OCI-LY7 (cell line): ENCODE data around the gene SYCP2L. TPM values are rescaled to one million over a fixed set of nuclear protein-coding genes. Genes with fewer than 3 reads are reported as not detected.
"Not testable (repeated sequence)": the region's sequence is repeated elsewhere in the genome, so short reads cannot be mapped to it uniquely, and the experiment has no call there.

Source experiments
- BruUV-seq: library from RNA; stranded (reverse); fragments of 400-500 nt; replicated peaks from 2 replicates; lab custom pipeline; 2021; lab: Mats Ljungman, UMichigan
- CTCF ChIA-PET: fragments of 300-600 bp; sonication (Branson Sonifier 250); formaldehyde crosslinking; loops from one replicate; lab custom pipeline; 2022; ENCODE audit warnings: antibody characterized with exemption; ENCODE audit not compliant: unreplicated experiment; lab: Charles Lee
- POLR2A ChIA-PET: fragments of 300-600 bp; sonication (Branson Sonifier 250); formaldehyde crosslinking; loops from one replicate; lab custom pipeline; 2022; ENCODE audit warnings: antibody characterized with exemption; lab: Charles Lee
- DNase-seq: peaks from one replicate; pipeline ENCODE4 v3.0.0-alpha.2; 2015; ENCODE audit warnings: low spot score
- H2AFZ ChIP-seq: fragments of 200-600 bp; sonication (generic), shearing (Covaris generic); 2 replicates; pipeline ENCODE4 v1.6.1; 2014; ENCODE audit warnings: mild to moderate bottlenecking, antibody characterized with exemption, low read length, moderate library complexity
- H3K27ac ChIP-seq: fragments of 200-600 bp; sonication (generic); 2 replicates; pipeline ENCODE4 v1.5.1; 2014; ENCODE audit warnings: mixed run types, low read depth, mild to moderate bottlenecking, moderate library complexity, low read length, inconsistent platforms; ENCODE audit not compliant: poor library complexity, severe bottlenecking
- H3K36me3 ChIP-seq: fragments of 200-600 bp; sonication (generic); 2 replicates; pipeline ENCODE4 v1.6.1; 2014; ENCODE audit warnings: mild to moderate bottlenecking, antibody characterized with exemption, low read length, moderate library complexity, mixed read lengths; ENCODE audit not compliant: insufficient read depth
- H3K4me1 ChIP-seq: fragments of 200-600 bp; sonication (generic); 2 replicates; pipeline ENCODE4 v1.5.1; 2014; ENCODE audit warnings: mild to moderate bottlenecking, low read length; ENCODE audit not compliant: insufficient read depth, poor library complexity, severe bottlenecking
- H3K4me2 ChIP-seq: fragments of 200-600 bp; sonication (generic); 2 replicates; pipeline ENCODE4 v1.6.1; 2014; ENCODE audit warnings: mild to moderate bottlenecking, low read length
- H3K4me3 ChIP-seq: fragments of 200-600 bp; sonication (generic); 2 replicates; pipeline ENCODE4 v1.5.1; 2014; ENCODE audit warnings: mild to moderate bottlenecking, low read depth, low read length; ENCODE audit not compliant: poor library complexity, severe bottlenecking
- H3K79me2 ChIP-seq: fragments of 200-600 bp; sonication (generic); 2 replicates; pipeline ENCODE4 v1.6.1; 2016; ENCODE audit warnings: low read depth, mild to moderate bottlenecking, low read length, moderate library complexity, mixed read lengths; ENCODE audit not compliant: insufficient read depth
- H3K9me2 ChIP-seq: fragments of 200-600 bp; sonication (generic); 2 replicates; pipeline ENCODE4 v1.6.1; 2016; ENCODE audit warnings: mild to moderate bottlenecking, low read length, mixed read lengths; ENCODE audit not compliant: insufficient read depth
- H3K9me3 ChIP-seq: fragments of 200-600 bp; sonication (generic); 2 replicates; pipeline ENCODE4 v1.6.1; 2014; ENCODE audit warnings: mild to moderate bottlenecking, mixed run types, low read length, mixed read lengths
- H4K20me1 ChIP-seq: fragments of 200-600 bp; sonication (generic); 2 replicates; pipeline ENCODE4 v1.6.1; 2014; ENCODE audit warnings: mild to moderate bottlenecking, antibody characterized with exemption, low read length, moderate library complexity, mixed read lengths; ENCODE audit not compliant: insufficient read depth
- EZH2phosphoT487 ChIP-seq: fragments of 200-600 bp; sonication (generic); IDR thresholded peaks from 2 replicates; pipeline ENCODE4 v1.6.1; 2018; ENCODE audit warnings: low read depth, borderline replicate concordance, mild to moderate bottlenecking, mixed run types, antibody characterized with exemption, low read length, moderate library complexity, mixed read lengths
- intact Hi-C: fragments of 100-400 bp; cut with micrococcal nuclease; formaldehyde crosslinking; loops from one replicate; pipeline ENCODE4 v1.10.0; 2022; ENCODE audit not compliant: unreplicated experiment
- total RNA-seq, 2 experiments: library from RNA; depleted of rRNA in 1 of 2; stranded (reverse); fragments of >200 nt in 1 of 2; shearing (Covaris generic) in 1 of 2; gene quantifications; 2 replicates each; pipeline ENCODE4 v1.2.3, GENCODE V29; 2014 to 2022
- TF ChIP-seq, protein P1 (sequence below): fragments of 200-600 bp; sonication (generic); conservative IDR thresholded peaks from 2 replicates; pipeline ENCODE4 v1.5.1; 2014; ENCODE audit warnings: mild to moderate bottlenecking, antibody characterized with exemption, low read length, moderate library complexity, mixed read lengths

Gene SYCP2L
- total RNA-seq, 2 experiments from 2014 or later, result 1.3 to 1.4 TPM

DNA sequence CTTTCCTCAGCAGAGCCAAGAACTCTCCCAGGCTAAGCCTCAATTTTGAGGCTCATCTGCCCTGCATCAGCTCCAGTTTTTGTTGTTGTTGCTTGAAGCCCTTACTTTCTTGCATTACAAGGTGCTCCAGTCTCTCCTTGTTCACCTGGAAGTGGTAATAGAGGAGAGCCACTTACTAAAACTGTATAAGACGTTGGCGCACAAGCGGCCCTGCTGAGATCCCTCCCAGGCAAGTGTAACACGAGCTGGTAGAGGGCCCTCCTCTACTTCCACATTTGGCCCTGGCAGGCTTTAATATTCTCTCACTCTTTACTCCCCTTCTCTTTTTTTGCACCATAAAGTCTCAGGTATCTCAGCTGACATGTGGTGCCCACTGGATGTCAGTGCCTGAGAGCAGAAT lies 24.5 kb upstream of the SYCP2L start:
- no peaks in the 10 kb centered on the region for H3K79me2 ChIP-seq
- no peak for TF ChIP-seq EZH2phosphoT487

DNA sequence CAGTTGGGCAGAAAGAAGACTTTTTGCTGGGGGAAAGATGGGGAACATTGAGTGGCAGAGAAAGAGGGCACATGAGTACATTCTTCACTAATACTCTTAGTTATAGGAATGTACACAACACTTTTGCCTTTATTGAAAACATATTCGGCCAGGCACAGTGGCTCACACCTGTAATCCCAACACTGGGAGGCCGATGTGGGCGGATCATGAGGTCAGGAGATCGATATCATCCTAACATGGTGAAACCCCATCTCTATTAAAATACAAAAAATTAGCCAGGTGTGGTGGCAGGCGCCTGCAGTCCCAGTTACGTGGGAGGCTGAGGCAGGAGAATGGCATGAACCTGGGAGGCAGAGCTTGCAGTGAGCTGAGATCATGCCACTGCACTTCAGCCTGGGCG lies 23.8 kb upstream of the SYCP2L start:
- H3K4me3 ChIP-seq, H3K4me2 ChIP-seq, DNase-seq, H3K9me3 ChIP-seq, H4K20me1 ChIP-seq, H3K4me1 ChIP-seq, intact Hi-C loops, H3K27ac ChIP-seq, H2AFZ ChIP-seq, H3K36me3 ChIP-seq, CTCF ChIA-PET, BruUV-seq, H3K79me2 ChIP-seq, H3K9me2 ChIP-seq: not testable (repeated sequence)
- POLR2A ChIA-PET, result interaction anchor here (0.6 to 0.7 kb wide), 2 partner anchors 141 to 658 kb away, joined by 3 to 4 read pairs; no protein-coding TSS in a partner anchor

More for the DNA sequence above, 24.5 kb upstream of the SYCP2L start:
- H4K20me1 ChIP-seq, result no peaks in the 10 kb centered on the region
- ChIA-PET CTCF (no interaction called here), POLR2A (interaction anchor here (0.6 kb wide), 1 partner anchor 142 kb away, joined by 4 read pairs; no protein-coding TSS in a partner anchor)
- H3K4me1 ChIP-seq, result no peaks in the 10 kb centered on the region
- no TSS peak for BruUV-seq
- H3K9me2 ChIP-seq, result no peaks in the 10 kb centered on the region
- H3K4me3 ChIP-seq, result no peak overlapping the region
- no peaks in the 10 kb centered on the region for H3K36me3 ChIP-seq
- H3K4me2 ChIP-seq, result no peak overlapping the region
- intact Hi-C loops, result no loop called here
- H2AFZ ChIP-seq, result no peak overlapping the region
- H3K27ac ChIP-seq, result no peak overlapping the region
- DNase-seq, result no peak
- no peaks in the 10 kb centered on the region for H3K9me3 ChIP-seq

DNA sequence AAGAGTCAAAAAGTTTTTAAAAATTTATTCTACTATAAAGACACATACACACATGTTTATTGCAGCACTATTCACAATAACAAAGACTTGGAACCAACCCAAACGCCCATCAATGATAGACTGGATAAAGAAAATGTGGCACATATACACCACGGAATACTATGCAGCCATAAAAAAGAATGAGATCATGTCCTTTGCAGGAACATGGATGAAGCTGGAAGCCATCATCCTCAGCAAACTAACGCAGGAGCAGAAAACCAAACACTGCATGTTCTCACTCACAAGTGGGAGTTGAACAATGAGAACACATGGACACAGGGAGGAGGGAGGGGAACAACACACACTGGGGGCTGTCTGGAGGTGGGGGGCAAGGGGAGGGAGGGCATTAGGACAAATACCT lies 20.1 kb upstream of the SYCP2L start:
- H3K4me1 ChIP-seq, H3K9me2 ChIP-seq, H2AFZ ChIP-seq, H3K9me3 ChIP-seq, H3K79me2 ChIP-seq, BruUV-seq, H4K20me1 ChIP-seq, POLR2A ChIA-PET, intact Hi-C loops, CTCF ChIA-PET, H3K4me3 ChIP-seq, H3K4me2 ChIP-seq, DNase-seq, H3K27ac ChIP-seq, H3K36me3 ChIP-seq: not testable (repeated sequence)

DNA sequence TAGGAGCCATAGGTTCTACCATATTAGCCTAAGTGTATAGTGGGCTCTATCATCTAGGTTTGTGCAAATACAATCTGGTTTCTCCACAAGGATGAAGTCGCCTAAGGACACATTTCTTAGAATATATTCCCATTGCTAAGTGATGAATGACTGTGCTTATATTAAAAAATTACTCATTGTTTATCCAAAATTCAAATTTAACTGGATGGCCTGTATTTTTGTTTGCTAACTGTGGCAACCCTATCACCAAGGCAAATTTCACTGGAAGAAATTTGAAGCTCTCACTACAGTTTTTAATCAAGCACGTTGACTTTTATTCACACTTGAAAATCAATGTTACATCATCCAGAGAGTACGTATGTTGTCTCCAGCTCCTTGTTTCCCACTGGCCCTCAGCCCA lies 18.9 kb upstream of the SYCP2L start:
- TF ChIP-seq EZH2phosphoT487, result no peak
- TF ChIP-seq, protein P1, sequence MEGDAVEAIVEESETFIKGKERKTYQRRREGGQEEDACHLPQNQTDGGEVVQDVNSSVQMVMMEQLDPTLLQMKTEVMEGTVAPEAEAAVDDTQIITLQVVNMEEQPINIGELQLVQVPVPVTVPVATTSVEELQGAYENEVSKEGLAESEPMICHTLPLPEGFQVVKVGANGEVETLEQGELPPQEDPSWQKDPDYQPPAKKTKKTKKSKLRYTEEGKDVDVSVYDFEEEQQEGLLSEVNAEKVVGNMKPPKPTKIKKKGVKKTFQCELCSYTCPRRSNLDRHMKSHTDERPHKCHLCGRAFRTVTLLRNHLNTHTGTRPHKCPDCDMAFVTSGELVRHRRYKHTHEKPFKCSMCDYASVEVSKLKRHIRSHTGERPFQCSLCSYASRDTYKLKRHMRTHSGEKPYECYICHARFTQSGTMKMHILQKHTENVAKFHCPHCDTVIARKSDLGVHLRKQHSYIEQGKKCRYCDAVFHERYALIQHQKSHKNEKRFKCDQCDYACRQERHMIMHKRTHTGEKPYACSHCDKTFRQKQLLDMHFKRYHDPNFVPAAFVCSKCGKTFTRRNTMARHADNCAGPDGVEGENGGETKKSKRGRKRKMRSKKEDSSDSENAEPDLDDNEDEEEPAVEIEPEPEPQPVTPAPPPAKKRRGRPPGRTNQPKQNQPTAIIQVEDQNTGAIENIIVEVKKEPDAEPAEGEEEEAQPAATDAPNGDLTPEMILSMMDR, result no peak

More for the DNA sequence above, 18.9 kb upstream of the SYCP2L start:
- DNase-seq, result no peak
- ChIA-PET CTCF (no interaction called here), POLR2A (no interaction called here)
- H3K79me2 ChIP-seq, result no peaks in the 10 kb centered on the region
- intact Hi-C loops, result no loop called here
- H3K9me2 ChIP-seq, result no peaks in the 10 kb centered on the region
- no peaks in the 10 kb centered on the region for H3K4me1 ChIP-seq
- H3K4me3 ChIP-seq, result no peak overlapping the region
- no peaks in the 10 kb centered on the region for H3K36me3 ChIP-seq
- no TSS peak for BruUV-seq
- H3K4me2 ChIP-seq, result no peak overlapping the region
- no peaks in the 10 kb centered on the region for H4K20me1 ChIP-seq
- H2AFZ ChIP-seq, result no peak overlapping the region
- H3K27ac ChIP-seq, result no peak overlapping the region
- no peaks in the 10 kb centered on the region for H3K9me3 ChIP-seq
